Colonic mucosa (tissue), 4 donors: ENCODE data around the gene WBP2. TPM values are rescaled to one million over a fixed set of nuclear protein-coding genes. Genes with fewer than 3 reads are reported as not detected.
"Not testable (repeated sequence)": the region's sequence is repeated elsewhere in the genome, so short reads cannot be mapped to it uniquely, and the experiment has no call there.

Experiments used
- DNase-seq: peaks from one replicate; pipeline ENCODE4 v3.0.0-alpha.2; 2020
- H3K27ac ChIP-seq: fragments of 200-600 bp; one replicate; pipeline ENCODE4 v1.8.0; 2021
- H3K27me3 ChIP-seq: fragments of 200-600 bp; one replicate; pipeline ENCODE4 v1.8.0; 2021
- H3K36me3 ChIP-seq: fragments of 200-600 bp; one replicate; pipeline ENCODE4 v1.8.0; 2021
- H3K4me1 ChIP-seq: fragments of 200-600 bp; one replicate; pipeline ENCODE4 v1.8.0; 2021; ENCODE audit warnings: mild to moderate bottlenecking
- H3K4me3 ChIP-seq: fragments of 200-600 bp; one replicate; pipeline ENCODE4 v1.8.0; 2021
- H3K9ac ChIP-seq, 2 donors: one replicate each; pipeline ENCODE4 v1.7.0; 2013; ENCODE audit warnings: control low read depth in 2 of 2, low read depth in 2 of 2, low read length in 2 of 2
- H3K9me3 ChIP-seq: fragments of 200-600 bp; one replicate; pipeline ENCODE4 v1.8.0; 2021
- intact Hi-C: fragments of 100-400 bp; cut with DNase I; formaldehyde crosslinking; loops from one replicate; pipeline ENCODE4 v1.14.1; 2022
- total RNA-seq, 2 donors: library from RNA; stranded (reverse); fragmentation: NEBNext Ultra II Directional in 1 of 2; extraction: Animal tissue kit (Norgen Biotek cat#: 25700) in 1 of 2; gene quantifications; one replicate each; pipeline ENCODE4 v1.2.1, GENCODE V29; 2021
- TF ChIP-seq, protein P1 (sequence below): fragments of 200-600 bp; IDR thresholded peaks from one replicate; pipeline ENCODE4 v1.8.0; 2022; ENCODE audit warnings: antibody characterized with exemption, mild to moderate bottlenecking
- donor health status: healthy.
- donor health status: DM: no; HTN: no; CAD: no.
- donor health status: DM: no; HTN: no; CAD: no.

The WBP2 gene
- total RNA-seq, 2 donors from 2014 or later: 69.8 to 102 TPM

GRCh38 chr17:75812096-75813013 is 42.8 kb downstream of the WBP2 start:
- intact Hi-C loops: no loop called here
- TF ChIP-seq, protein P1, sequence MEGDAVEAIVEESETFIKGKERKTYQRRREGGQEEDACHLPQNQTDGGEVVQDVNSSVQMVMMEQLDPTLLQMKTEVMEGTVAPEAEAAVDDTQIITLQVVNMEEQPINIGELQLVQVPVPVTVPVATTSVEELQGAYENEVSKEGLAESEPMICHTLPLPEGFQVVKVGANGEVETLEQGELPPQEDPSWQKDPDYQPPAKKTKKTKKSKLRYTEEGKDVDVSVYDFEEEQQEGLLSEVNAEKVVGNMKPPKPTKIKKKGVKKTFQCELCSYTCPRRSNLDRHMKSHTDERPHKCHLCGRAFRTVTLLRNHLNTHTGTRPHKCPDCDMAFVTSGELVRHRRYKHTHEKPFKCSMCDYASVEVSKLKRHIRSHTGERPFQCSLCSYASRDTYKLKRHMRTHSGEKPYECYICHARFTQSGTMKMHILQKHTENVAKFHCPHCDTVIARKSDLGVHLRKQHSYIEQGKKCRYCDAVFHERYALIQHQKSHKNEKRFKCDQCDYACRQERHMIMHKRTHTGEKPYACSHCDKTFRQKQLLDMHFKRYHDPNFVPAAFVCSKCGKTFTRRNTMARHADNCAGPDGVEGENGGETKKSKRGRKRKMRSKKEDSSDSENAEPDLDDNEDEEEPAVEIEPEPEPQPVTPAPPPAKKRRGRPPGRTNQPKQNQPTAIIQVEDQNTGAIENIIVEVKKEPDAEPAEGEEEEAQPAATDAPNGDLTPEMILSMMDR: no peak
- no peaks in the 10 kb centered on the region for H3K4me1 ChIP-seq
- peaks cover 14% of the 10 kb centered on the region for H3K36me3 ChIP-seq
- H3K9me3 ChIP-seq: no peaks in the 10 kb centered on the region
- H3K9ac ChIP-seq: no peak overlapping the region
- H3K27me3 ChIP-seq: no peaks in the 10 kb centered on the region
- H3K4me3 ChIP-seq: no peak overlapping the region
- no peak overlapping the region for H3K27ac ChIP-seq
- no peak for DNase-seq

DNA sequence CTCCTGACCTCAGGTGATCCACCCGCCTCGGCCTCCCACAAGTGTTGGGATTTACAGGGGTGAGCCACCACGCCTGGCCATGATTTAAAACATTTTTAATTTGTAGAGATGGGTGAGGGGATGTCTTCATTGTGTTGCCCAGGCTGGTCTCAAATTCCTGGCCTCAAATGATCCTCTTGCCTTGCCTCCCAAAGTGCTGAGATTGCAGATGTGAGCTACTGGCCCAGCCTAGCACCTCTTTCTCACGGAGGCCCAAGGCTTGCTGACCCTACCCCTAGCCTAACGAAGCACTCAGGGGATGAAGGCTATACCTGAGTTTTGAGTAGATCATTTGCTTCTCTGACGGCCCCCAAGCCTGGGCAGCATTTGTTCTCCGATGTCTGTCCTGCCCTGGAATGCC is 44.0 kb downstream of the WBP2 start:
- intact Hi-C loops: no loop called here
- H3K9ac ChIP-seq: no peak overlapping the region
- no peak overlapping the region for H3K4me3 ChIP-seq
- DNase-seq: no peak
- no peaks in the 10 kb centered on the region for H3K9me3 ChIP-seq
- H3K4me1 ChIP-seq: no peaks in the 10 kb centered on the region
- H3K27me3 ChIP-seq: no peaks in the 10 kb centered on the region
- H3K36me3 ChIP-seq: peaks cover 14% of the 10 kb centered on the region
- TF ChIP-seq, protein P1: no peak
- H3K27ac ChIP-seq: no peak overlapping the region

DNA sequence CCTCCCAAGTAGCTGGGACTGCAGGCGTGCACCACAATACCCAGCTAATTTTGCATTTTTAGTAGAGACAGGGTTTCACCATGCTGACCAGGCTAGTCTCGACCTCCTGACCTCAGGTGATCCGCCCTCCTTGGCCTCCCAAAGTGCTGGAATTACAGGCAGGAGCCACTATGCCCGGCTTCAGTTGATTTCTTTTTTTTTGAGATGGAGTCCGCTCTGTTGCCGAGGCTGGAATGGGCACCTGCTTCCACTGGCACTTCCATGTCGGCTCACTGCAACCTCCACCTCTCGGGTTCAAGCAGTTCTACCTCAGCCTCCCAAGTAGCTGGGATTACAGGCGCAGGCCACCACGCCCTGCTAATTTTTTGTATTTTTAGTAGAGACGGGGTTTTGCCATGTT is 44.4 kb downstream of the WBP2 start:
- H3K27ac ChIP-seq, H3K27me3 ChIP-seq, H3K9me3 ChIP-seq, H3K4me1 ChIP-seq, H3K4me3 ChIP-seq, intact Hi-C loops, DNase-seq, H3K9ac ChIP-seq: not testable (repeated sequence)
- H3K36me3 ChIP-seq: peaks cover 14% of the 10 kb centered on the region

DNA sequence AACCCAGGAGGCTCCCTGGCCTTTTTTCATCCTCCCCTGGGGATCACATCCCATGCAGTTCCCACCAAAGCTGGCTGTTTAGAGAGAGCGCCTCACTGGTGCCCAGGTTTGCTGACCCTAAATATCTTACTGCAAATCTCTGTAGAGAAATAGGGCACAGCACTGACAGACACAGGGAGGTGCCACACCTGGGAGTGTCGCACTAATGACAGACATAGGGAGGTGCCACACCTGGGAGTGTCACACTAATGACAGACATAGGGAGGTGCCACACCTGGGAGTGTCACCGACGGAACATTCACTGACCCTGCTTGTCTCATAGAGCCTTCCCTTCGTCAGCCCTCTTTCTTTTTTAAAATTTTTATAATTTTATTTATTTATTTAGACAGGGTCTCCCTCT is 44.9 kb downstream of the WBP2 start:
- Histone ChIP-seq H3K27ac (no peak overlapping the region), H3K27me3 (no peaks in the 10 kb centered on the region), H3K4me3 (no peak overlapping the region), H3K9me3 (no peaks in the 10 kb centered on the region), H3K9ac (no peak overlapping the region), H3K4me1 (no peaks in the 10 kb centered on the region), H3K36me3 (peaks cover 14% of the 10 kb centered on the region)
- peak; percentile 61 for DNase-seq
- intact Hi-C loops: no loop called here
- TF ChIP-seq, protein P1: no peak

- no peak overlapping the region for H3K4me3 ChIP-seq
- no peak overlapping the region for H3K27ac ChIP-seq
- no peaks in the 10 kb centered on the region for H3K9me3 ChIP-seq
- peaks cover 14% of the 10 kb centered on the region for H3K36me3 ChIP-seq
- no peaks in the 10 kb centered on the region for H3K27me3 ChIP-seq
- TF ChIP-seq, protein P1: no peak
- no peak for DNase-seq
- H3K4me1 ChIP-seq: no peaks in the 10 kb centered on the region
- no peak overlapping the region for H3K9ac ChIP-seq
- intact Hi-C loops: no loop called here
These were observed 45.5 kb downstream of the WBP2 start for GRCh38 chr17:75809631-75810111.
